GM19025 (cell line): ENCODE measurements around the gene GADD45GIP1.
"Not testable (repeated sequence)": the region's sequence is repeated elsewhere in the genome, so short reads cannot be mapped to it uniquely, and the experiment has no call there.

Source experiments
- ATAC-seq: cut with Tn5 transposase; IDR thresholded peaks from one replicate; pipeline ENCODE4 v1.9.1; 2021; ENCODE audit warnings: mild to moderate bottlenecking, low read depth, moderate library complexity; ENCODE audit not compliant: unreplicated experiment

Gene GADD45GIP1

DNA sequence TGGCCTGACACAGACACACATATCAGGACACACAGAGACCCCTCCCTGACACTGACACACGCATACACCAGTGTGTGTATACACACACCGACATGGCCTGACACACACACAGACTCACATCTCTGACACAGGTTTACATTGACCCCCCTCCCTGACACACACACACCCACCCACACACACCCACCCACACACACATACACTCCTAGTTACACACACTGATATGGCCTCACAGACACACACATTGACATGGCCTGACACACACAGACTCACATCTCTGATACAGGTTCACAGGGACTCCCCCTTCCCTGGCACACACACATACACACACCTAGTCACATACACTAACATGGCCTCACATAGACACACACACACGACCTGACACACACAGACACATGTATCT, 33.8 kb upstream of the GADD45GIP1 start:
- ATAC-seq = no peak

DNA sequence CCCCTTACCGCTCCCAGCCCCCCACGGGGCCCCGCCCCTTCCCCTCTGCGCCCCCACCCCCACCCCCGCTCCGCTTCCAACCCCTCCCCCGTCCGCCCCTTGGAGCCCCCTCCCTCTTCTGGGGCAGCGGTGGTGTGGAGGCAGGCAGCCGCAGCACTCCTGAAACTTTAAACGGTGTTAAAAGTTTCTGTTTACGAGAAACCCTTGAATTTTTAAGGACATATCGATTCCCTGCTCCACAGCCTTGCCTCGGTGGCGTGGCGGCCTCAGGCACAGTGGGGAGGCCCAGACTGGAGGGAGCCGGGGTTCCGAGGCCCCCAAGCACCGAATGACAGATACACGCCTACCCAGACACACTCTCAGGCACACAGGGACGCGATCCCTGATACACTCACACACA, 33.4 kb upstream of the GADD45GIP1 start:
- no peak for ATAC-seq

DNA sequence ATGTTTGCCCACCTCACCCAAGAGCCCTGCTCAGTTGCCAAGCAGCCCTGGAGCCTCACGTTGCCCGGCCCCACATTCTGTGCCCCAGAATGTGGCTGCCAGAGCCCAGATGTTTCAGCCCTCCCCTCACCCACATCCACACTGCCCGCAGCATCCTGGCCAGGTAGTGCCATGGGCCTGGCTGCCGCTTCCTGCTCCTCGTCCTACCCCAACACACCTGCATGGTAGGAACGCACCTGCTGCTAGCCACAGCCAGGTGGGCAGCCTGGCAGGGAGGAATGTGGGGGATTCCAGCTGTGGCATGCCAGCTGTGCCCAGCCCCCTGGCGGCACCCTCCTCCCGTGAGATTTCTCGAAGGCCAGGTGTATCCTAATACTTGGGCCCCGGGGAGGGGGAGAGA, 30.8 kb upstream of the GADD45GIP1 start:
- no peak for ATAC-seq

DNA sequence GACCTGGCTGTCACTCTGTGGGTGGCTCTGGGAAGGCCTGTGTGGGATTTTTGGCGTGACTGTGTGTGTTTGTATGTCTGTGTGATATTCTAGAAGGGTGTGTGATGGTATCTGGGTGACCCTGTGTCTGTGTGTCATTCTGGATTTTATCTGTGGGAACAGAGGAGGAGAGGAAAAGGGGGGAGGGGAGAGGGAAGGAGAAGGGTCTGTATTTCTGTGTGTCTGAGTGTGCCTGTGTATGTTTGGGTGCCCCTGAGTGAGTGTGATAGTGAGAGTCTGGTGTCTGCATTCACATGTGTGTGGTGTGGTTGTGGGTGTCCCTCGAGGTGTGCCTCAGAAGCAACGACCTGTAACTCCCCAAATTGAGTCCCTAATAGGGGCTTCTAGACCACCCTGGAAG, 30.2 kb upstream of the GADD45GIP1 start:
- no peak for ATAC-seq

DNA sequence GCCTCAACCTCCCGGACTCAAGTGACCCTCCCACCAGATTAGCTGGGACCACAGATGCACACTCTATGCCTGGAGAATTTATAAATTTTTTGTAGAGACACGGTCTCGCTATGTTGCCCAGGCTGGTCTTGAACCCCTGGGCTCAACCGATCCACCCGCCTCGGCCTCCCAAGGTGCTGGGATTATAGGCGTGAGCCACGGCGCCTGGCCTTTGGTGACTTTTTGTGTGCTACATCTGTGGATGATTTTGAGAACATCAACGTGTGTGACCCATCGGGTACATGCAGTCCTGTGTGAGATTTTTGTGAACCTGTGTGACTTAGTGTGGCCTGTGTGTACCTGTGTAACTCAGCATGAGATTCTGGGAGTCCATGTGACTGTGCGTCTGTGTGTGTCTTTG, 29.7 kb upstream of the GADD45GIP1 start:
- ATAC-seq = no peak

DNA sequence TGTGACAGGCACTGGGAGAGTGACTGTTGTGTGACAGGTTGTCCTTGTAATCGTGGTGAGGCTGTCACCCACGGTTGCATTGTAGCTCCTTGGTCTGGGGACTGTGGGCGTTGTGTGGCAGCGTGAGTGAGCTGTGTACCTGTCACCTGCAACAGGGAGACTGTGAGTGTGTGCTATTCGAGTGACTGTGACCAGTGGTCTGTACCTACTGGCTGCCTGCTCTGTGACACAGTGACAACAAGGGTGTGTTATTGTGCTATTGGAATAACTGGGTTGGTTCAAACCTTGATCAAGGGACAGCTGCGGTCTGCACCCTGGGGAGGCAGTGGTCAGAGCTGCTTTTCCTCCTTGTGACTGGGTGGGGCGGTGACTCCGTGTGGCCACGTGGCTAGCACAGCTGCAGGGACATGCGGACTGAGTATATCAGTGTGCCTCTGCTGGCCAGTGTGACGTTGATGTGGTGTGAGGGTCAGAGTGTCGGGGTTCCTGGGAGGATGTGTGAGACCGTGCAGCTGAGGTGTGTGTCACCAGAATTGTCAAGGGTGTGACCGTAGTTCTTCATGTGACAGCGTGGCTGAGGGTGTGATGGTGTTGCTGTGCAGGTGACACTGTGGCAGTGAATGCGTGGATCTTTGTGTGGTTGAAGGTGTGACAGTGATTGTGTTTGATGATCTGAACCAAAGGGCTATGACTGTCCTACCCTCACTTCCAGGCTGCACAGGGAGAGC, 28.2 kb upstream of the GADD45GIP1 start:
- no peak for ATAC-seq

DNA sequence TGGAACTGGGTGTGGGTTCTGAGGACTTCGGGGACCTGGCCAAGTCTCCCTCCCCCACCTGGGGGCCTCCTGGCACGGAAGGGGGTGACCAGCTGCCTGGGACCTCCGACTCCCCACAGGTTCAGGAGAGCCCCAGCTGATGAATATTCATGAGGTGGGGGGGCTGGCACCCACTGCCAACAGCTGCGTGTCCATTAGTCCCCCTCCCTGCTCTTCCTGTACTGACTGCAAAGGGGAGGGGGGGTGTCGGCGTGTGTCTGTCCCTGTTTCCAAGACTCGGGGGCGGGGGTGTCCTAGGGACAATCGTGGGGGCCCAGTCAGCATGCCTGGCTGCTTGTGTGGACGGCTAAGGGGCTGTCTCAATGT, 27.6 kb upstream of the GADD45GIP1 start:
- no peak for ATAC-seq

DNA sequence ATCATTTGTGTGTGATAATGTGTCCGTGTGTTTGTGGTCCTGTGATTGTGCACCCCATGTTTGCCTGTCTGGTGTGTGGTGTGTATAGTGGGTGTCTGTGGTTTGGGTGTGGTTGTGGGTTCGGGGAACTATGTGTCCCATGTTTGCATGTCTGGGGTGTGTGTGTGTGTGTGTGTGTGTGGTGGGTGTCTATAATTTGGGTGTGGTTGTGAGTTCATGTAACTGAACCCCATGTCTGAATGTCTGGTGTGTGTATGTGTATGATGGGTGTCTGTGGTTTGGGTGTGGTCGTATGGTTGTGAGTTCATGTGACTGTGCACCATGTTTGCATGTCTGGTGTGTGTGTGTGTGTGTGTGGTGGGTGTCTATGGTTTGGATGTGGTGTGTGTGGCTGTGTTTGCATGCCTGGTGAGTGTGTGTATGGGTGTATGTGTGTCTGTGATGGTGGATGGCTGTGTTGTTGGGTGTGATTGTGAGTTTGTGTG, 27.2 kb upstream of the GADD45GIP1 start:
- ATAC-seq = no peak

DNA sequence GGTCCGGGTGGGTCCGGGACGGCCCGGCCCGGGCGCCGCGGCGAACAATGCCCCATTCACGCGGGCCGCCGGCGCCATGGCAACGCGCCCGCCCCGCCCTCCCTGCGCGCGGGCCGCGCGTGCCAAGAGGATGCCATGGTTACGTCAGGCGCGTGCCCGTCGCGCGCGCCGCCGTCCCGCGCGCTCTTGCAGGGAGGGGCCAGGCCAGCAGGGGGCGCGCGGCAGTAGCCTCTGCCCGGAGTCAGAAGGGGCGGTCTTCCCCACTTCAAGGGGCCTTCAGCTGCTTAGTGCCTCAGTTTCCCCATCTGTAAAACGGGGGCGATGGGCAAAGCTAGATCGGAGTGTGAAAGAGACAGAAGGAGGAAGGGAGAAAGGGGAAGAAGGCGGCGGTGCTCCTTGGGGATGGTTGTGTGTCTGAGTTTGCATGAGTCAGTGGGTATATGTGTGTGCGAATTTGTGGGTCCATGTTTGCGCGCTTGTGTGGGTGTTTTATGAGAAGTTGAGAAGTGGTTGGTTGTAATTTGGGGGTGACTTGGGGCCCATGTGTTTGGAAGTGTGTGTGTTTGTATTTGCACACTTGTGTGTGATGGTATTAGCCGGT, 26.6 kb upstream of the GADD45GIP1 start:
- ATAC-seq = no peak

DNA sequence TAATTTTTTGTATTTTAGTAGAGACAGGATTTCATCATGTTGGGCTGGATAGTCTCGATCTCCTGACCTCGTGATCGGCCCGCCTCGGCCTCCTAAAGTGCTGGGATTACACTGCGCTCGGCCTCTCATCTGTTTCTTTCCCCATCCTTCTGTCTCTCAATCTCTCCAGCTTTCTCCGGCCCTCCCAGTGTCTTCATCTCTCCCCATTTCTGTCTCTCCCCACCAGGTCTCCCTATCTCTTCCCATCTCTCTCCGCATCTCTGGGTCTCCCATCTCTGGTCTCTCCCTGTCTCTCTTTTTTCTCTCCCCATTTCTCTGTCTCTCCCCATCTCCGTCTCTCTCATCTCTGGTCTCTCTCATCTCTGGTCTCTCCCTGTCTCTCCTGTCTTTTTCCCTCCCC, 26.1 kb upstream of the GADD45GIP1 start:
- no peak for ATAC-seq

DNA sequence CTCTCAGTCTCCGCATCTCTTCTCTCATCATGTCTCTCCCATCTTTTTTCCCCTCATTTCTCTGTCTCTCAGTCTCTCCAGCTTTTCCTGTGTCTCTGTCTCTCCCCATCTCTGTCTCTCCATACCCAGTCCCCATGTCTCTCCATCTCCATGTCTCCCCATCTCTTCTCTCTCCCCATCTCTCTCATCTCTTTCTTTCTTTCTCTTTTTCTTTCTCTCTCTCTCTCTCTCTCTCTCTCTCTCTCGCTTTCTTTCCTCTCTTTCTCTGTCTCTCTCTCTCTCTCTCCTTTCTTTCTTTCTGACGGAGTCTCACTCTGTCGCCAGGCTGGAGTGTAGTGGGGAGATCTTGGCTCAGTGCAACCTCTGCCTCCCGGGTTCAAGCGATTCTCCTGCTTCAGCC, 25.6 kb upstream of the GADD45GIP1 start:
- ATAC-seq = no peak

DNA sequence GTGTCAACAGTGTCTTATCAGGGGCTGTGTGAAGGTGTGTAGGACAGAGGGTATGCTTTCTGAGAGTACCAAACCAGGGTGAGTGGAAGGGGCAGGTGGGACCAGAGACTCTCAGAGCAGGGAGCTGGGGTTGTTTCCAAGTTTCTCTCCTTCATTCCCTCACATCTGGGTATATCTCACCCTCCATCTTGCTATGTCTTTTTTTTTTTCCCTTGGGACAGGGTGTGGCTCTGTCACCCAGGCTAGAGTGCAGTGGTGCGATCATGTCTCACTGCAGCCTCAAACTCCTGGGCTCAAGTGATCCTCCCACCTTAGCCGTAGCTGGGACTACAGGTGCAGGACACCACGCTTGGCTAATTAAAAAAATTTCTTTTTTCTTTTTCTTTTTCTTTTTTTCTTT, 23.0 kb upstream of the GADD45GIP1 start:
- ATAC-seq = no peak

DNA sequence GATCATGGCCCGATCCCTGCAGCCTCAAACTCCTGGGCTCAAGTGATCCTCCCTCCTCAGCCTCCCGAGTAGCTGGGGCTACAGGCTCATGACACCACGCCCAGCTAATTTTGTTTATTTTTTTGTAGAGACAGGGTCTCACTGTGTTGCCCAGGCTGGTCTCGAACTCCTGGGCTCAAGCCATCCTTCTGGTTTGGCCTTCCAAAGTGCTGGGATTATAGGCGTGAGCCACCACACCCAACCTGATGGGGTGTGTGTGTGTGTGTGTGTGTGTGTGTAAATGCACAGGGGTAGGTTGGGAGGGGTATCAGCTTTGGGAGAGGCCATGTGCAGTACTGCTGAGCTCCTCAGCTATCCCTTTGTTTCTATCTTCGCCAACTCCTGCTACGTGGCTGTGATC, 19.1 kb upstream of the GADD45GIP1 start:
- ATAC-seq = not testable (repeated sequence)

DNA sequence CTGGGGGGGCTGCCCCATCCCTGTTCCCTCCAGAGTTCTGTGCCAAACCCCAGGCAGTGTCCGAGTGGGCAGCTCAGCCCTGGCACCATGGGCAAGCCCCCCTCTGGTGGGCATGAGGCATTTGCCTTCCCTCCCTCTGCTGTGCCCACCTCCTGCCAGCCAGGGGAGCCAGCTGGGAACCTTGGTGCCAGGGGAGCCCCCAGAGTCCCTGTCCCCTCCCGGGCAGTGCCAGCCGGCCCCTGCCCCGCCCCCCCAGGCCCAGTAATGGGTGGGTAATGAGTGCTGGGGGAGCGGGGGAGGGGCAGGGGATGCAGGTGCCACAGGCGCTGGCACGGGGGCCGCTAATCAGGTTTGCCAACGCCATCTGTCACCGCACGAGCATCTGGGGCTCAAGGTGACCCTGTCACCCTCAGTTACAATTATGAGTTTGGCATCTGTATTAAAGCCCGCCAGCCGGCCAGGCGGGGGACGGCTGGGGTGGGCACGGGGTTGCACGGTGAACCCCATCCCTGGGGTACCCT, 18.3 kb upstream of the GADD45GIP1 start:
- ATAC-seq = no peak

DNA sequence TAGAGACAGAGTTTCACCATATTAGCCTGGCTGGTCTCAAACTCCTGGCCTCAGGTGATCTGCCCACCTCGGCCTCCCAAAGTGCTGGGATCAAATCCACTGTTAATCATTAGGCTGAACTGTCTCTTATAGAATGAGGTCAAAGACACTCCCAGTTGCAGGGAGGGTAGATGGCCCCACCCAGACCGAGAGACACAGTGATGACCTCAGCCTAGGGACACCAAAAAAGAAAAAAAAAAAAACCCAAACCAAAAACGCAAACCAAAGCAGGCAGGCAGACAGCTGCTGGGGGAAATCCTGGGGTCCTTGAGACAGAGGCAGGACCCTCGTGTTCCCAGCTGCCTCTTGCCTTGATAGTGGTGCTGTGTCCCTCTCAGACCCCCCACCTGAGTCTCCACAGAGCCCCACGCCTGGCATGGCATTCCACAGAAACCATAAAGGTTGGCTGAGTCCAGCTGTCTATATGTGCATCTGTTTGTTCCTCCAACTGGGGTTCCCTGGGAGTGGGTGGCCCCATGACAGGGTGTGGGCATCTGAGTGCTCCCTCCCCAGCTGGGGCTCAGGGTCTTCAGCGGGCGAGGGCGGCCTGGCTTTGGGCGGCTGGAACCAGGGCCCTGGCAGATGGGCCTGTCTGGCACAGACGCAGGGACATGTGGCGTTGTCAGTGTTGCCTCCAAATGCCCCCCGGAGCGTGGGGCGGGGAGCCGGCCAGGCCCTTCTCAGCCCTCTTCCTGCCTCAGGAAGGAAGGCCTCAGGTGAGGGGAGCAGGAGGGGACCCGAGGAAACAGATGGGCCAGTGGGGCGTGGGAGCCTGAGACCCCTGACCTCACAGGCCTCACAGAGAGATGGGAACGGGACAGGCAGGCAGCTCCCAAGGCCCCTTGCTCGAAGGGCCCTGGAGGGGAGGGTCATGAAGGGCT, 17.5 kb upstream of the GADD45GIP1 start:
- no peak for ATAC-seq

DNA sequence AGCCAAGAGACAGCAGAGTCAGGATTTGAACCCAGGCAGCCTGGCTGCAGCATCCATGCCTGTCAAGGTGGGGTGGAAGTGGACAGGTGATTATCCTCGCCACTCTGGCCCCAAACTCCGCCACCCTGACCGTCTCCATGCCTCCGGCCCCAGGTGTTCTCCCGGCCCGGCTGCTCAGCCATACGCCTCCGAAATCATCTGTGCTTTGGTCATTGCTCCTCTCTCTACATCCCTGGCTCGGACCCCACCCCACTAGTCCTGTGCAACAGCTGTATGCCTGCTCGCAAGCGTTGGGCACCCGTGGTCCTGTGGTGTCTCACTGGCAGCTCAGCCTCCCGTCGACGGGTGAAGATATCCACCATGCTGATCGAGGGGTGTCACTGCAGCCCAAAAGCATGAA, 16.2 kb upstream of the GADD45GIP1 start:
- no peak for ATAC-seq

DNA sequence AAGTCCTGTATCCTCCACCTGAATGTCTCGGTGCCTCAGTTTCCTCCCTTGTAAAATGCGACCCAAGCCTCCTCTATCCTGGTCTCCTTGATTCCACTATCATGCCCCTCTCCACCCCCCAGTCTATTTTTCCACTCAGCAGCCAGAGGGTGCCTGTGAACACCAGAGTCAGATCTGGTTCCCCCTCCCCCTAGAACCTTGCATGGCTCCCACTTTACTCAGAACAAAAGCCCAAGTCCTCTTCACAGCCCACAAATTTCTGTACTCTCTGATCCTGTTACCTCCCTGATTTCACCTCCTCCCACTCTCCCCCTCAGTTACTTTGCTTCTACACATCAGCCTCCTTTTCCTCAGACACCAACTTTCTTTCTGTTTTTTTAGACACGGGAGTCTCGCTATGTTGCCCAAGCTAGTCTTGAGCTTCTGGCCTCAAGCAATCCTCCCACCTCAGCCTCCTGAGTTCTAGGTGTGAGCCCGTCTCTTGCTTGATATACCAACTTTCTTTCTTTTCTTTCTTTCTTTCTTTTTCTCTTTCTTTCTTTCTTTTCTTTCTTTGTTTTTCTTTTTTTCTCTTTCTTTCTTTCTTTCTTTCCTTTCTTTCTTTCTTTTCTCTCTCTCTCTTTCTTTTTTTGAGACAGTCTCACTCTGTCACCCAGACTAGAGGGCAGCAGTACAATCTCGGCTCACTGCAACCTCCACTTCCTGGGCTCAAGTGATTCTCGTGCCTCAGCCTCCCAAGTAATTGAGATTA, 13.2 kb upstream of the GADD45GIP1 start:
- ATAC-seq = no peak

DNA sequence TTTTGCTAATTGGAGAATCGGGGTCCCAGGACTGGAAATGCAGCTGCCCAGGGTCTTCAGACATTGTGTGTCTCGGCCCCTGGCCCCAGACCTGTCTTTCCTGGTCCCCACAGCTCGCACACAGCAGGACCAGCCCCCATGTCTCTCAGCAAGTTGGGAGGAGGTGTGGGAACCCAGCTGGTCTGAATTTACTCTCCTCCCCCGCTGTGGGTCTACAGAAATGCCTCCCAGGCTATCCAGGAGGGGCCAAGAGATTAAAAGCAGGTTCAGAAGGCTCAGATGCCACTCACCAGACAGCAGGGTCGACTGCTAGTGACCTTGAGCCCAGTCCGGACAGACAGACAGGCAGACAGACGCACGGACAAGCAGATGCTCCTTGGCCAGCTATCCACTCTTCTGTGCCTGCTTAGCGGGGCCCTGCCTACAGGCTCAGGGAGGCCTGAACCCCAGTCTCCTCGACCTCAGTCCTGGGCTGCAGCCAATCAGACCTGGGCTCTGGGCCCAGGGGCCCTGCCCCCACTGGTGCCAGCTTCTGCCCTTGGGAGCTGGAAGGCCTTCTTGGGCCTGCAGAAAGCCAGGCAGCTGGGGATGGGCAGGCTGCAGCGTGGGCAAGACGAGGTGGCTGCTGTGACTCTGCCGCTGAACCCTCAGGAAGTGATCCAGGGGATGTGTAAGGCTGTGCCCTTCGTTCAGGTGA, 12.4 kb upstream of the GADD45GIP1 start, which contains the start of gene DAND5:
TSS of gene DAND5 (plus strand) at position 285 of the 697 bp plus-strand sequence. CDS start at position 370, 85 bp downstream.
- ATAC-seq = no peak

DNA sequence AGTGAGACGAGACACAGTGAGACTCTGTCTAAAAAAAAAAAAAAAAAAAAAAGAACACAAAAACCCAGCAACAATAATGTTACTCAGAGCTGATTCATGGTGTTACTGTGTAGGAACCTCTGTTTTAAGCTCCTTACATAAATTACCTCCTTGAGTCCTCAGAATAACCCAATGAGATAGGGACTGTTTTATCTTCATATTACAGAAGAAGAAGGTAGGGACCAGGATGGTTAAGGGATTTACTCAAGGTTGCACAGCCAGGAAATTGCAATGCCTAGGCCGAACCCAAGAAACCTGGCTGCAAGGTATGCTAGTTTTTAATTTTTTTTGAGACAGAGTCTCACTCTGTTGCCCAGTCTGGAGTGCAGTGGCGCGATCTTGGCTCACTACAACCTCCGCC, 10.9 kb upstream of the GADD45GIP1 start:
- ATAC-seq = no peak

DNA sequence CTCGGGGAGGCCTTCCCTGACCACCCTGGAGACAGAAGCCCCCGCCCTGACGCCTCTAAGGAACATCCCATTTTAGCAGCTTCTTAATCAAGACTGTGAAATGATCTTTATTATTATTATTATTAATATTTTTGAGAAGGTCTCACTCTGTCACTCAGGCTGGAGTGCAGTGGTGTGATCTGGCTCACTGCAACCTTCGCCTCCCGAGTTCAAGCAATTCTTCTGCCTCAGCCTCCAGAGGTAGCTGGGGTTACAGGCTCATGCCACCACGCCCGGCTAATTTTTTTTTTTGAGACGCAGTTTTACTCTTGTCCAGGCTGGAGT, 8.8 kb upstream of the GADD45GIP1 start:
- no peak for ATAC-seq
